Activated CD4-positive, alpha-beta T cell treated with anti-CD3 and anti-CD28 coated beads, Interleukin-2, amount 50 U/mL, for 16 hours (primary cell): ENCODE data around the gene CNPY3.
"Not testable (repeated sequence)": the region's sequence is repeated elsewhere in the genome, so short reads cannot be mapped to it uniquely, and the experiment has no call there.

ENCODE experiments used
- DNase-seq: peaks from one replicate; pipeline ENCODE4 v3.0.0-alpha.2; 2020

The CNPY3 gene

DNA sequence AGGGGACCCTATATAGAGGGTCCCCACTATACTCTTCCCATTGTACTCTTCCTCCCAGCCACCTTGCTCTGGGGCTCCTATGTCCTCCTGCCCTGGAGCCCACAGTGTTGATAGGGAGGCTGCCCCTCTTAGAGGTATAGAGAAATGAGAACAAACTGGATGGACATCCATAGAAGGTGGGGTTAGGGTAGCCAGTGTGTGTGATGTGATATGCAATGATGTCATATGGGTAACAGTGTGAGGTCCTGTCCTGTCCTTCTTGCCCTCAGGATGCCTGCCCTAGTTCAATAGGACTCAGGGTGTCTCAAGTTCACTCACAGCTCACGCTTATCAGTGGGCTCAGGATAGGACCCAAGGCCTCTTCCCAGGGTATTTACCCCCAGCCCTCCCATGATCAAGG lies 13.0 kb upstream of the CNPY3 start:
- DNase-seq: no peak

DNA sequence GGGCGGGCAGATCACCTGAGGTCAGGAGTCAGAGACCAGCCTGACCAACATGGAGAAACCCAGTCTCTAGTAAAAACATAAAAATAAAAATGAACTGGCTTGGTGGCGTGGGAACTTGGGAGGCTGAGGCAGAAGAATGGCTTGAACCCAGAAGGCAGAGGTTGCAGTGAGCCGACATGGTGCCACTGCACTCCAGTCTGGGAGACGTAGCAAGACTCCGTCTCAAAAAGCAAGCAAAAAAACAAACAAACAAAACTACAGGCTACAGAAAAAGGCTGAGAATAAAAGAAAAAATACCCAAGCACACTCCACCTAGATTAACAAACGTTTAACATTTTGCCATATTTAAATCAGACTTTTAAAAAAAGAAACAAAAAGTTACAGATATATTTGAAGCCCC lies 7.5 kb upstream of the CNPY3 start:
- DNase-seq: no peak

GRCh38 chr6:42923666-42924065 lies 5.6 kb upstream of the CNPY3 start:
- no peak for DNase-seq

GRCh38 chr6:42925248-42925857 lies 3.9 kb upstream of the CNPY3 start:
- DNase-seq: no peak

DNA sequence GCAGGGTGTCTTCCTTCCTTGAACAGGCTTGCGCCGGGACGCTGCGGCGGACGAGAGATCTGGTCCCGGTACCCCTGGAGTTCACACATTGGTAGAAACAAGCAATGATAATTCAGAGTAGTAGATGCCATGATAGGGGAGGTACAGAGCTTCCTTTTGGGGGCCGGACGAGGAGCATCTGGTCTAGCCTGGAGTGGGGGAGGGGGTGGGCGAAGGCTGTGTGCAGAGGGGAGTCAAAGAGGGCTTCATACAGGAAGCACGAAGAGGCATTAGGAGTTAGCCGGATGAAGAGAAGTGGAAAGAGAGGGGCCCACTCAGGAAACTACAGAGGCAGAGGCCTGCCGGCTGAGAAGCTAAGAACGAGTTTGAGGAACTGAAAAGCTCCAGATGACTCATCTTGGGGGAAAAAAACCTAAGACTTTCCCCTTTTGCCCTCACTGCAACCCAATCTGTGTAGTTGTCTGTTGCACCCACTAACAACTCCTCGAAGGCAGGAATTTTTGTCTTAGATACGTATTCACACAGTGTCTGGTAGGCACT lies 611 bp downstream of the CNPY3 start:
- peak; percentile 87 for DNase-seq

GRCh38 chr6:42932412-42932811 lies 3.1 kb downstream of the CNPY3 start:
- no peak for DNase-seq

DNA sequence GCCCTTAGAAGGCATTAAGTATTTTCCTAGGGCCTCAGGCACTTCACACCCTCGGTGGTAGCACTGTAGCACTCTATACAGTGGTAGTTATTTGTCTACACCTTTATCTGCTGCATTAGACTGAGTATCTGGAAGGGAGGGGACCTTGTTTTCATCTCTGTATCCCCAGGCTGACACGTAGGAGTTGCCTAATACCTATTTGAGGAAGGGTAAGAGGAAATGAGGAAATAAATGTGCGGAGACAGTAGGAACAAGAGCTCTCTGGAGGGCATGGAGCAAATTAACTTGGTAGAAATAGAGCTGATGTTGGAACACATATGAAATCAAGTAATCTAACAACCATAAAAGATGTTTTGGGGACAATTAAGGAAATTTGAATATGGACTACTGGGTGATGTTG lies 3.9 kb downstream of the CNPY3 start:
- DNase-seq: no peak

DNA sequence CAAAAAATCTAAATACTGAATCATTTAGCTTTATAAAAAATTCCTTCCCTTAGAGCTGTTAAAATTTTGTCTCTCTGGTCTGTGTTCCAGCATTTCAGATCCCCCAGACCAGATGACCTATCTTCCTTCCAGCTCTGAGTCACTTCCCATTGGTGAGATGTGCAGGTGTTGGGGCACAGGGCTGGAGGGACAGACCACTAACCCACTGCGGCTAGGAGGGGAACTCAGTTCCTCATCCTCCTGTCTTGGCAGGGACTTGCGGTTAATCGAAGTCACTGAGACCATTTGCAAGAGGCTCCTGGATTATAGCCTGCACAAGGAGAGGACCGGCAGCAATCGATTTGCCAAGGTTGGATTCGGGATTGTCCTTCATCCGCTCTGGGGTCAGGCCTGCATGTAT lies 6.0 kb downstream of the CNPY3 start:
- DNase-seq: no peak

DNA sequence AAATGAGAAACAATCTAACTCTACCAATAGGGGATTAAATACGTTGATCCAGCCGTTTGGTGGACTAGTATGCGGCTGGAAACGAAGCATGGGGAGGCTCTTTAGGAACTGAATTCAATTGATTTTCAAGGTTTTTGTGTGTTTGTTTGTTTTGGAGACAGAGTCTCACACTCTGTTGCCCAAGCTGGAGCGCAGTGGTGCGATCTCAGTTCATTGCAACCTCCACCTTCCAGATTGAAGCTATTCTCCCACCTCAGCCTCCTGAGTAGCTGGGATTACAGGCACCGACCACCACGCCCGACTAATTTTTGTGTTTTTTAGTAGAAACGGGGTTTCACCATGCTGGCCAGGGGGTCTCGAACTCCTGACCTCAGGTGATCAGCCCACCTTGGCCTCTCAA lies 7.1 kb downstream of the CNPY3 start:
- no peak for DNase-seq

GRCh38 chr6:42937548-42938427 lies 8.5 kb downstream of the CNPY3 start:
- no peak for DNase-seq

GRCh38 chr6:42938428-42938796 lies 9.1 kb downstream of the CNPY3 start:
- DNase-seq: no peak

- DNase-seq: no peak
Measured at GRCh38 chr6:42938987-42939809, 9.9 kb downstream of the CNPY3 start.

GRCh38 chr6:42939810-42940167 lies 10.5 kb downstream of the CNPY3 start:
- no peak for DNase-seq

- no peak for DNase-seq
Measured at GRCh38 chr6:42940493-42941045, 11.3 kb downstream of the CNPY3 start.

GRCh38 chr6:42941356-42941755 lies 12.1 kb downstream of the CNPY3 start:
- not testable (repeated sequence) for DNase-seq

GRCh38 chr6:42942444-42942843 lies 13.2 kb downstream of the CNPY3 start:
- DNase-seq: no peak

DNA sequence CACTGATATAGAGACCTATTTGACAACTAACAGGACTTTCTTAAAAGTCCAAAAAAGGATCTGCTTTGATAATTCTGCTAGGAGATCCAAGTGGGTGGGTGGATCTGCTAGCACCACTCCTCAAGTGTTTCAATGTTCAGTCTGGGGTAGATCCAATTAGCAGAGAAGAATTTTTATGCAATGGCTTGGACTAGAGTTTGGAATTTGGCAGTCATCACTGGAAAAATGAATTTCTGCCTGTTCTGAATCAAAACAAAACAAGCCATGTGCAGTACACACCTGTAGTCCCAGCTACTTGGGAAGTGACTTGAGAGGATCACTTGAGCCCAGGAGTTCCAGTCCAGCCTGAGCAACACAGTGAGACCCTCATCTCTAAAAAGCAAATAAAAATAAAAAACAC lies 18.7 kb downstream of the CNPY3 start:
- DNase-seq: no peak

GRCh38 chr6:42952389-42952788 lies 23.1 kb downstream of the CNPY3 start:
- no peak for DNase-seq

- DNase-seq: not testable (repeated sequence)
Measured at GRCh38 chr6:42954405-42954804, 25.1 kb downstream of the CNPY3 start.

DNA sequence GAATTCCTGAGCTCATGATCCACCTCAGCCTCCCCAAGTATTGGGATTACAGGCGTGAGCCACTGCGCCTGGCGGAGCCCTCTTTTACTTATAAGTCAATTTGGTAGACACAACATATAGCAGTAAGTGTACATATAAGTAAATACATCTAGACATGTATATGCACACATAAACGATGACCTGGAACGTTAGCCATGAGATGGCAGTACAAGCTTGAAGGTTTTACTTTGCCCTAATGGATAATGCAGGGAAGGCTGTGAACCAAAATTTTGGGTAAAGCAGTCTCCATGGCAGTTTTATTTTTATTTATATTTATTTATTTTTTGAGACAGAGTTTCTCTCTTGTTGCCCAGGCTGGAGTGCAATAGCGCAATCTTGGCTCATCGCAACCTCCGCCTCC lies 28.8 kb downstream of the CNPY3 start:
- no peak for DNase-seq

DNA sequence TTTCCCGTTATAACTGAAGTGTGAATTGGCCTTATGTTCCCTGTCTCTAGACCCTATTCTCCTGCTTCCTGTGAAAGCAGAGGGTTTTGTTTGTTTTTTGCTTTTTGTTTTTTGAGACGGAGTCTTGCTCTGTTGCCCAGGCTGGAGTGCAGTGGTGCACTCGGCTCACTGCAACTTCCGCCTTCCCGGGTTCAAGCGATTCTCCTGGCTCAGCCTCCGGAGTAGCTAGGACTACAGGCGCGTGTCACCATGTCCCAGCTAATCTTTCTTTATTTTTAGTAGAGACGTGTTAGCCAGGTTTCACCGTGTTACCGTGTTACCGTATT lies 30.6 kb downstream of the CNPY3 start:
- DNase-seq: no peak

DNA sequence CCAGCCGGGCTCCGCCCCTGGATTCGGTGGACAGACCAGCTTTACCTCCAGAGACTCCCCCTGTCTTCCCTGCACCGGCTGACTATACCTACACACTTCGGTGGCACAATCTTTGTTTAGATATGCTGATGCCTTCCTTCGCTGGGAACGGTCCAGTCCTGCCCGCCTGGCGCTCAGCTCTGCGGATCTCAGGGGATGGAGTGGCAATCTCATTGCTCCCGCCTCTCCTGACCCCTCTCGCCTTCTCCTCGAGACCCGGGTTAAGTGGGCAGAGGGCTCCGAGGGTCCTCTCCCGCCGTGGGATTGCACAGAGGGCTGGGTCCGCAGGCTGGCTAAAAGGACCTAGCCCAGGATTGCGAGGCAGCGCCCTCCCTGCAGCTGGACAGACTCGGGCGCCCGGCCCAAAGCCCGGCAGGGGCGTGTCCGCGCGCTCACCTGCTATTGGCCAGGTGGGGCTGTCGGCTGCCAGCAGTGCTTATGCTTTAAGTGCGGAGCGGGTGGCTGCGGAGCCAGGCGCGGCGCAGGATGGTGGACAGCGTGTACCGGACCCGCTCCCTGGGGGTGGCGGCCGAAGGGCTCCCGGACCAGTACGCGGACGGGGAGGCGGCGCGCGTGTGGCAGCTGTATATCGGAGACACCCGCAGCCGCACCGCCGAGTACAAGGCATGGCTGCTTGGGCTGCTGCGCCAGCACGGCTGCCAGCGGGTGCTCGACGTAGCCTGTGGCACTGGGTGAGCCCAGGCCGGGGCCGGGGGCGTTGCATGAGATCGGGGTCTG lies 31.2 kb downstream of the CNPY3 start, which contains the start of gene GNMT:
Gene GNMT (plus strand): TSS at position 512 of the 777 bp plus-strand sequence. CDS start 14 bp downstream, at position 526.
- no peak for DNase-seq
